KMS-11 (cell line): Measurements from ENCODE around the gene RAB11A.

Source experiments
- H2AFZ ChIP-seq: fragments of 200-600 bp; sonication (generic); 2 replicates; pipeline ENCODE4 v1.6.1; 2016; ENCODE audit warnings: antibody characterized with exemption, mixed run types, low read depth
- H3K27ac ChIP-seq: fragments of 200-600 bp; sonication (generic); 2 replicates; pipeline ENCODE4 v1.6.1; 2016; ENCODE audit warnings: mild to moderate bottlenecking, mixed run types
- H3K27me3 ChIP-seq: fragments of 200-600 bp; sonication (generic); 2 replicates; pipeline ENCODE4 v1.6.1; 2017; ENCODE audit warnings: mild to moderate bottlenecking, low read depth, mixed run types, moderate library complexity; ENCODE audit not compliant: insufficient read depth
- H3K36me3 ChIP-seq: fragments of 200-600 bp; sonication (generic); 2 replicates; pipeline ENCODE4 v1.6.1; 2017; ENCODE audit warnings: mild to moderate bottlenecking, mixed run types; ENCODE audit not compliant: insufficient read depth
- H3K4me1 ChIP-seq: fragments of 200-600 bp; sonication (generic); 2 replicates; pipeline ENCODE4 v1.6.1; 2016; ENCODE audit warnings: mild to moderate bottlenecking, low read depth, mixed run types; ENCODE audit not compliant: poor library complexity, severe bottlenecking
- H3K4me2 ChIP-seq: fragments of 200-600 bp; sonication (generic); 2 replicates; pipeline ENCODE4 v1.7.0; 2016; ENCODE audit warnings: mild to moderate bottlenecking, mixed run types
- H3K4me3 ChIP-seq: fragments of 200-600 bp; sonication (generic); IDR thresholded peaks from 2 replicates; pipeline ENCODE4 v1.6.1; 2017; ENCODE audit warnings: low read depth, low read length, mixed read lengths; ENCODE audit not compliant: insufficient read depth
- H3K79me2 ChIP-seq: fragments of 200-600 bp; sonication (generic); 2 replicates; pipeline ENCODE4 v1.6.1; 2016; ENCODE audit warnings: low read depth, mixed run types; ENCODE audit not compliant: insufficient read depth
- H3K9ac ChIP-seq: fragments of 200-600 bp; sonication (generic); 2 replicates; pipeline ENCODE4 v1.6.1; 2016; ENCODE audit warnings: mild to moderate bottlenecking, mixed run types
- H4K20me1 ChIP-seq: fragments of 200-600 bp; sonication (generic); 2 replicates; pipeline ENCODE4 v1.6.1; 2016; ENCODE audit warnings: mild to moderate bottlenecking, mixed run types; ENCODE audit not compliant: insufficient read depth
- TF ChIP-seq, protein P1 (sequence below): fragments of 200-600 bp; sonication (generic); conservative IDR thresholded peaks from 2 replicates; pipeline ENCODE4 v1.6.1; 2017; ENCODE audit warnings: low read depth, mild to moderate bottlenecking, antibody characterized with exemption, low read length, moderate library complexity, mixed read lengths

Gene RAB11A

DNA sequence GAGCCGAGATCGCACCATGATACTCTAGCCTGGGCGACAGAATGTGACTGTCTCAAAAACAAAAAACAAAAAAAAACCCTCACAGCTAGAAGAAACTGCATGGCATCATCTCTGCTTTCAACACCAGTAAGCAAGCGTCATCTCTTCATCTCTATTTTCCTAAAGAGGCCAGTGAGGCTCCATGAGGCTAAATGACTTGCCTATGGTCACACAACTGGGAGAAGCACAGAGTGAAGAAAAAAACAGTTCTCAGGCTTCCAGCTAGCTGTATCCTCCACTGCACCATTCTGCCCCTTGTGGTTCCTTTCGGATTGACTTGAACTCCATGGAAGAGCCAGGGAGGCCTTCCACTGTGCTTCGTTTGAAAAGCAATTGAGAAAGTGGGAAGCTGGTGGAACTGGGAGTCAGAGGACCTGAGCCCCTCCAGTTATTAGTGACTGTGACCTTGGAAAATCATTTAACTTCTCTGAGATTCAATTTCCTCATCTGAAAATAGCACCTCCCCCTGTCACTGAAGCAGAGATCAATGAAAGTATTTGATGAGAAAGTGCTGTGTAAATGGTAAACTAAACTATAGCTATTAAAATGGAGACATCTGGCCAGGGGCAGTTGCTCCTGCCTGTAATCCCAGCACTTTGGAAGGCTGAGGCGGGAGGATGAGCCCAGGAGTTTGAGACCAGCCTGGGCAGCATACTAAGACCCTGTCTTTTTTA is 45.1 kb upstream of the RAB11A start:
- Histone ChIP-seq H3K4me3 (no peak overlapping the region), H3K79me2 (no peaks in the 10 kb centered on the region), H3K9ac (no peak overlapping the region), H2AFZ (no peak overlapping the region), H3K4me2 (no peak overlapping the region), H3K36me3 (no peaks in the 10 kb centered on the region), H4K20me1 (no peaks in the 10 kb centered on the region), H3K27ac (no peak overlapping the region), H3K27me3 (no peaks in the 10 kb centered on the region), H3K4me1 (peaks cover 15% of the 10 kb centered on the region)
- TF ChIP-seq, protein P1, sequence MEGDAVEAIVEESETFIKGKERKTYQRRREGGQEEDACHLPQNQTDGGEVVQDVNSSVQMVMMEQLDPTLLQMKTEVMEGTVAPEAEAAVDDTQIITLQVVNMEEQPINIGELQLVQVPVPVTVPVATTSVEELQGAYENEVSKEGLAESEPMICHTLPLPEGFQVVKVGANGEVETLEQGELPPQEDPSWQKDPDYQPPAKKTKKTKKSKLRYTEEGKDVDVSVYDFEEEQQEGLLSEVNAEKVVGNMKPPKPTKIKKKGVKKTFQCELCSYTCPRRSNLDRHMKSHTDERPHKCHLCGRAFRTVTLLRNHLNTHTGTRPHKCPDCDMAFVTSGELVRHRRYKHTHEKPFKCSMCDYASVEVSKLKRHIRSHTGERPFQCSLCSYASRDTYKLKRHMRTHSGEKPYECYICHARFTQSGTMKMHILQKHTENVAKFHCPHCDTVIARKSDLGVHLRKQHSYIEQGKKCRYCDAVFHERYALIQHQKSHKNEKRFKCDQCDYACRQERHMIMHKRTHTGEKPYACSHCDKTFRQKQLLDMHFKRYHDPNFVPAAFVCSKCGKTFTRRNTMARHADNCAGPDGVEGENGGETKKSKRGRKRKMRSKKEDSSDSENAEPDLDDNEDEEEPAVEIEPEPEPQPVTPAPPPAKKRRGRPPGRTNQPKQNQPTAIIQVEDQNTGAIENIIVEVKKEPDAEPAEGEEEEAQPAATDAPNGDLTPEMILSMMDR = peak; percentile 53; the same call in 1 of the 2 replicates

DNA sequence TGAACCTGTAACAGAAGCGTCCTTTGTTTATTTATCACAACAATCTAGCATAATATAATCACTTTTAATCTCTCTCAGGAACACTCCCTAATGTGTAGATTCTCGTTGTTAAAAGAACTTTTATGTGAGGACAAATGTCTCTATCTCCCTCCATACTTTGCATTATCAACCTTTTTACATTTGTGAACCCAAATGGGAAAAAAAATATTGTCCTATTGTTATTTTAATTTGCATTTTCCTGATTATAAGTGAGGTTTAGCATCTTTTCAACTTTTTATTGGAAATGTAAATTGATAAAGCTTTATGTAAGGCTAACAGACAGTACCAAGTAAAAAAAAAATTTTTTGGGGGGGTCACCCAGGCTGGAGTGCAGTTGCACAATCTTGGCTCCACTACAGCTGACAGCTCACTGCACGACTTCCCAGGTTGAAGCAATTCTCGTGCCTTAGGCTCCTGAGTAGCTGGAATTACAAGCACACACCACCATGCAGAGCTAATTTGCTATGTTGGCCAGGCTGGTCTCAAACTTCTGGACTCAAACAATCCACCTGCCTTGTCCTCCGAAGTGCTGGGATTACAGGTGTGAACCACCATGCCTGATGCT is 44.2 kb upstream of the RAB11A start:
- TF ChIP-seq, protein P1 = no peak
- Histone ChIP-seq H3K4me2 (no peak overlapping the region), H3K36me3 (no peaks in the 10 kb centered on the region), H3K4me1 (peaks cover 15% of the 10 kb centered on the region), H3K79me2 (no peaks in the 10 kb centered on the region), H3K27me3 (no peaks in the 10 kb centered on the region), H2AFZ (no peak overlapping the region), H3K9ac (no peak overlapping the region), H4K20me1 (no peaks in the 10 kb centered on the region), H3K4me3 (no peak overlapping the region), H3K27ac (no peak overlapping the region)

DNA sequence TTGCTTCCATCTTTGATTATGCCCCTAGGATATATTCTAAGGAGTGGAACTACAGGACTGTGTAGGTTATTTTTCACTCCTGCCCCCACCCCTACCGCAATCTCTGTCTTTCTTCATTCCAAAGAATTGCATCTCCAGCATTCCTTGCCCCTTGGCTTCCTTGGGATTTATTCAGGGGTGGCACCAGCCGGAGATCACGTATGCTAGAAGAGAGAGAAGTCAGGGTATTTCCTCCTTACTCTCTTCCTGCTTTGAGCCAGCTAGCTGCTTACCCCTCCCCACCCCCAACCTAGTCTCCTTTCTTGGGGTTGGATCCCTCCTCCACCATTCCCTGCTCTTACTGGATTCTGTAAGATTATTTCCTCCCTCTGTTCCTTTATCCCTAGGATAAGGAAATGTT is 42.2 kb upstream of the RAB11A start:
- Histone ChIP-seq H2AFZ (no peak overlapping the region), H3K27ac (no peak overlapping the region), H3K4me3 (no peak overlapping the region), H3K79me2 (no peaks in the 10 kb centered on the region), H3K4me2 (no peak overlapping the region), H3K4me1 (peaks cover 9% of the 10 kb centered on the region), H3K36me3 (no peaks in the 10 kb centered on the region), H3K27me3 (no peaks in the 10 kb centered on the region), H3K9ac (no peak overlapping the region), H4K20me1 (no peaks in the 10 kb centered on the region)
- TF ChIP-seq, protein P1 = no peak

DNA sequence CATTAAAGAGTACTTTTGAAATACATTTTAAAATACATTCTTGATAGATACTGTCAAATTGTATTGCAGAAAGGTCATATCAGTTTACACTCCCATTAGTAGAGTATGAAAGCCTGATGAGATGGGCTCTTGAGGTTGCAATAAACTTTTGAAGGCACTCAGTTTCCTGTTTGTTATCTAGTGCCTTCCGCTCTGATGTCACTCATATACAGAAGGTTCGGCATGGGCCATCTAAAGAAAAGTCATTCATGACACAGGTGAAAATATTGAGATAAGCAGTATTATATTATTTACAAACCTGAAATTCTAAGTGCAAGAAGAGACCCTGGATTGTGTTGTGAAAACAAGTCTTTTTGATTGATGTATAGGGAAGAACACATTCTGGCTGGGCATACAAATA is 40.7 kb upstream of the RAB11A start:
- H3K9ac ChIP-seq = no peak overlapping the region
- TF ChIP-seq, protein P1 = no peak
- no peak overlapping the region for H3K27ac ChIP-seq
- H3K4me3 ChIP-seq = no peak overlapping the region
- H3K4me2 ChIP-seq = no peak overlapping the region
- H3K79me2 ChIP-seq = no peaks in the 10 kb centered on the region
- no peaks in the 10 kb centered on the region for H3K27me3 ChIP-seq
- H3K4me1 ChIP-seq = peaks cover 9% of the 10 kb centered on the region
- no peaks in the 10 kb centered on the region for H3K36me3 ChIP-seq
- H4K20me1 ChIP-seq = no peaks in the 10 kb centered on the region
- H2AFZ ChIP-seq = no peak overlapping the region
